Activated CD8-positive, alpha-beta memory T cell treated with anti-CD3 and anti-CD28 coated beads for 48 hours (primary cell): ENCODE measurements around the gene DMAP1.

ENCODE experiments used
- DNase-seq, 3 experiments: peaks; one replicate each; pipeline ENCODE4 v3.0.0-alpha.2; 2020; ENCODE audit warnings: low read depth in 2 of 3, low spot score in 2 of 3

Gene DMAP1

DNA sequence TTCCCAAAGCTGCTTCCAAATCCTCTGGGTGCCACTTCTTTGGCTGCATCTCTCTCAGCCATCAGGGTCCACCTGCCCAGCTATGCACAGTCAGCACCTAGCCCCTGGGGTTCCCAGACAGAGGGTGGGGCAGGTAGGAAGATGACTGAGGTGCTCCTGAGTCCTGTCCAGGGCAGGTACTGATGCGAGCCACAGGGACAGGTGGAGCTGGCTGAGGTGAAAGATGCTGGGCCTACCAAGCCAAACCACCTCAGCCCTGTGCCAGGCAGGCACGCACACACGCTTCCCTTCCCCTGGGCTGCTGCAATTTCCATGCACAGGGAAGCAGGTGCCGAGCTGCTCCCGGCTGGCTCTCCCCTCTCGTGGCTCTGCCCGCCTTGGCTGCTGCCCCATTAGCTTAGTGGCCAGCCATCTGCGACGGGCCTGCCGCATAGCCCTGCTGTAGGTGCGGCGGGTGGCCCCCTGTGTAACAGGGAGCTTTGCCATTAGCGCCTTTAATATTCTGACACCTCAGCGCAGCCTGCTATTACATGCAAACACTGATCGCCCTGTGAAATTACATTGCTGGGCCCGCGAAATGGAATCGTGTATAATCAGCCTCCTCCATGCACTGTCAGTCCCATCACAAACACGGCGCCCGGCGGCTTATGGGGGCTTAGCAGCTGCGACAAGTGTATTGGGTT, 38.9 kb downstream of the DMAP1 start:
- no peak for DNase-seq

- no peak for DNase-seq
These were observed 41.2 kb downstream of the DMAP1 start for GRCh38 chr1:44254392-44254910.

DNA sequence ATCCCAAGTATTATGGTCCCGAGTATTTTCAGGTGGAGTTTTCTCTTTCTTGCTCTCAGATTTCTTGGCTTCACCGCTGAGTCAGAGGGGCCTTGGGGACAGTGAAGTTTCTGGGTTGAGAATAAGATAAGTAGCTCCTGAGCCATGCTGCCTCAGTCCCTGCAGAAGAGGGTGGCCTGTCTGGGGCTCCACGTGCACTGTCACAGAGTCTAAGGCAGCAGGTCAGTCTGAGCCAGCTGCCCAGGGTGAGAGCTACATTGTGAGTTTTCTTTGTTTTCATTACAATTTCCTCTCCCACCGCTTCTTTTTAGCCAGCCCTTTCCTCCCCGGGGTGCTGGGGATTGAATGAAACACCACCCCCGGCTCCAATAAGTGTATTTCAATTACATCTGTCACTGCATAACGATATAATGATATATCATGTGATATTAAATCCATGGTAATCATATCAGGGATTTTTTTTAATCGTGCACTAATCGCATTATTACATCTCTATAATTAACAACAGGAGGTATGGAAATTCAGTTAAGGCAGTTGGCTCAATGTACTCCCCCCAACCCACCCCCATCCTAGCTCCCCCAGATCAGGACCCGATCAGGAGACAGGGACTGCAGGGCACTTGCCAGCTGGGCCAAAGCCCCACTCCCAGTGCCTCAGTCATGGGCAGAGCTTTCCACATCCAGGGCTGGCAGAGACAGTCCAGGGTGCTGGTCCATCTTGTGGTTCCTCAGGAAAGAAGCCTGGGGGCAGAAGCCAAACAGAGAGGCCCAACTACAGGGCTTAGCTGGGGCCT, 43.7 kb downstream of the DMAP1 start:
- no peak for DNase-seq

GRCh38 chr1:44259090-44259489, 45.8 kb downstream of the DMAP1 start:
- DNase-seq, result no peak

DNA sequence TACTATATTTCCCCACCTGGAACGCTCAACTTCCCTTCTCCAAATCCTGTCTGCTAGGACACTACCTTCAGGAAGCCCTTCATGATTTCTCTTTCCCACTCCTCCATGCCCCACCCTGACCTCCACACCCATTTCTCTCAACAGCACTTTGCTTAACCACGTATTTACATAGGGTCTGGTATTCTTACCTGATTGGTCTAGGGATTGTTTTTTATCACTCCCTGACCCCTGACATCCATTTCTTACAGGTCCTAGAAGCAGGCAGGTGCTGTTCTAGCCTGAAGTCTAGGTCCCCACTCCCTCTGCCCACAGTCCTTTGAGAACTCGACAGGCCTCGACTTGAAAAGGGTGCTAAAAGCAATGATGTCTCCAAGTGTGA, 47.5 kb downstream of the DMAP1 start:
- no peak for DNase-seq

DNA sequence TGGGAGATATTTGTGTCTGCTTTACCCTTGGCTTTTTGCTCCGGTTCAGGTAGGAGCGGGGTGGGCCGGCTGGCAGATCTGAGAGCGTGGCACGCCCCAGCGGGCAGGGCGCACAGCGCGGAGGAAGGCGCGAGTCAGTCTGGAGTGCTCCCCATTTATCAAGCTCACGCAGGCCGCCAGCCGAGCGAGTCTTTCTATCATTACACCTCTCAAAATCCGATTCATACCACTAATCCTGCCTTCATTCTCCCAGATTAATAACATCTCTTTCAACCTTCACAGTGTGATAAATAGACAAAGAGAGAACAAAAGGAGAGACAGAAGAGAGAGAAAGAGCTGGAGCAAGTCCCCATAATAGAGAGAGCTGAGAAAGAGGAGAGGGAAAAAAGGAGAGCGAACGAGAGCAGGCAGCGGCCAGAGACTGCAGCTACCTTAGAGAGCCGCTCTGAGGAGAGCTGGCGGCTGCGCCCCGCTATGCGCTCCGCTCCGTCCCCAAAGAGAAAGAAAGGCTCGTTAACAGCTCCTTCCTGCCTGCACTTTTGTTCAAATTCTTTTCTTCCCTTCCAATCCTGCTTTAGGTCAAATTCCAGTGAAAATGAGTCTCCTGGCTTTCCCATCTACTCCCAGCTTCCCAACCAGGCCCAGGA, 48.0 kb downstream of the DMAP1 start:
- DNase-seq, result no peak

DNA sequence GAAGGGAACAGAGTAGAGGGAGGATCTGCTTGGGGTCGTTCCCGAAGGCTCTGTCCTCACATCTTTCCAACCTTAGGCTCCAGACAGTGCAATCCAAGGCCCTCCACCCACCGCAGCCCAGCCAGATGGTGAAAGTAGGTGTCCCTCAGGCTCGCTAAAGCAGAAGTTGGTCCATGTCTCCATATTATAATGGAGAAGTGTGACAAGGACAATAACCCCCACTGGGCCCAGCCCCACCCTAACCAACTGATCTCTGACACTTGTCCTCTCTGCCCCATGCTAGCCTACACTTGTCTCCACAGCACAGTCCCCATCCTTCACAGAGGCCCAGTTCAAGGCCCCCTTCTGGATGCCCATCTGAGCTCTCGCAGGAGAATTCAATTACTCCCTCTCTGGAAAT, 48.7 kb downstream of the DMAP1 start:
- DNase-seq, result no peak

DNA sequence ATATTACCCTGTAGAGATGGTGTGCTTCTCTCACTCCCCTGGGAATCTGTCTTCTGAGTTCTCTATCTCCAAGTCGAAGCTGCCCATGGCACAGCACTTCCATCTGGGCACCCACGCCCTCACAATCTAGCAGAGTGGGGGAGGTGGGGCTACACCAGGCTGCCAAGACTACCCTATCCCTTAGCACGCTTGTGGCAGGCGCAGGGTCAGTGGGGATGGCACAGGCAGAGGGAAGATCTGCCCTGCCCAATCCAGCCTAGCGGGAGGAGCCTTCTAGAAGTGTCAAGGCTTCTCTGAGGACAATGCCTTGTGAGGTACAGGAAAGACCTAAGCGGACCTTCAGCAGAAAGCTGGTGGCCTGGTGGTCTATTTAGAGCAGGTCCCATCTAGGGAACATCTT, 49.1 kb downstream of the DMAP1 start:
- no peak for DNase-seq

DNA sequence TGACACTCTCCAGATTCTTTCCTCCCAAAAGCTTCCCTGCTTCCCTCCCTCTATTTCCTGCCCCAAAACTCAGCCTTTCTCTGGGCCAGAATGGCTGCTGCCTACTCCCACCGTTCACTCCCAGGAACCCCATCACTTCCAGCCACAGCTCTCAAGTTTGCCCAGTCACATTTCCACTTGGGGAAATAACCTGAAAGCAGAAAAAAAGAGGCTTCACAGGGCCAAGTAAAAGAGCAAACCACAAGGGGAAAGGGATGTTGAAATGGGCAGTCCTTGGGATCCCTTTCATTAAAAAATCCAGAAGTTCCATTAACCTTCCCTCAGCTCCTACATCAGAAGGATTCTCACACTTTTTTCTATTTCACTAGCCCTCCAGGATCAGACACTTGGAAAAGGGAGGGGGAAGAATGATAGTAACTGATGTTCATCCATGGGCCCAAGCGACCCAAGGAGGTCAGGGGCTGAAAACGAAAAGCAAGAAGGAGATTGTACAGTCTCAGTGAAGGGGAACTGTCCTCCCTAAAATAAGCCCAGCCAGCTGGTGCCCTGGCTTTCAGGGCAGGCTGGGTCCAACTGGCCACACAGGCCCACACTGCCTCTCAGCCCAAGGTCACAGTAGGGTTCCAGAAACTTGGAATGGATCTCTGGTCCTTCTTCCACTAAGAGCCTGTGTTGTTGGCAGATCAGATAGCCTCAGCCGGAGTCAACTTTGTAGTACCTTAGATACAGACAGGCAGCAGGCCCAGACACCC, 49.7 kb downstream of the DMAP1 start:
- DNase-seq, result no peak

DNA sequence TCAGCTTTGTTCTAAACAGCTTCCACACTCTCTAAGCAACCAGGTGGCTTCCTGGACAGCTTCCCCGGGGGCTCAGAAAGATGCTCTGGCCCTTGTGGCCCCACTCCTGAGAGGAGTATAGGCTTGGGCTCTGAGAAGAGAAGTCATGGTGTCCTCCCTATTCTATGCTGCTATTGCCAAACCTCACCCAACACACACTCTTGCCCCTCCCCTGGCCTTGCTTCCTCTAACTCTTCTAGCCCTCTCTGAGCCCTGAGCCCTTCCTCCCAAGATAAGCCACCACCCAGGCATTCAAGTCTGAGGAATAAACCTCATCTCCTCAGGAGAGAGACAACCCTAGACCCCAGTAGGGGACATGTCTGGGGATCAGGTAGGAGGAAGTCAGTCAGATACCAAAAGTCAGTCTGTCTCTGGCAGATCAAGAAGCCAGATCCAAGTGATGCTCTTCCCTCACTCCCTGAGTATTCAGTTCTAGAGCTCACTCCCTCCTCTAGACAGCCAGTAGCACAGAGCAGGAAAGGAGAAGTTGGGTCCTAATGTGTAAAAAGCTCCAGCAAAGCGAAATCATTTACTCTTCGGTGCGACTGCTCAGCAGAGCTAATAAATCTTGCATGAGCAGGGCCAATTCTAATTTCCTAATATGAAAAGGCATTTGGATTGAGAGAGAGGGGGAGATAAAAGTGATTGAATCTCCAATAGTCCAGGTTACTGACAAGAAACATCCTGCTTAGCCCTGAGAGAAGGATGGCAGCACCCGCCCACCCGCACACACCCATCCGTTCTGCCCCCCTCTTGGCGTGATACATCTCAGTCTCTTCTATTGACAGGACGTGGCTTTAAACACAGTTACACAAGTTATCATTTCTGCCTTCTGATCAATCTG, 50.5 kb downstream of the DMAP1 start:
- no peak for DNase-seq

DNA sequence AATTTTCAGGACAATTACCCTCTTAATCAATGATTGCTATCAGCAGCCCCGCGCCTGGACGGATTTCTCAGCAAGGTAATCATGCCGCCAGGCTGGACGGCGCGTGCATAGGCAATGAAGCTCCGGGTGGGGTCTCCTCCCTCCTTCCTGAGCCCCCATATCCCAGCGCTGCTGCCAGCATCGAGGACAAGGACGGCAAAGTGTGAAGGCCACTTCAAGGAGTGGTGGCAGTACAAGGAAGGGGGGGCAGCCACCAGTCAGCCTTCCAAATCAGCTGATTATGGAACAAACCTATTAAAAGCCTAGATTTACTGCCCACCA, 51.1 kb downstream of the DMAP1 start:
- DNase-seq, result no peak

DNA sequence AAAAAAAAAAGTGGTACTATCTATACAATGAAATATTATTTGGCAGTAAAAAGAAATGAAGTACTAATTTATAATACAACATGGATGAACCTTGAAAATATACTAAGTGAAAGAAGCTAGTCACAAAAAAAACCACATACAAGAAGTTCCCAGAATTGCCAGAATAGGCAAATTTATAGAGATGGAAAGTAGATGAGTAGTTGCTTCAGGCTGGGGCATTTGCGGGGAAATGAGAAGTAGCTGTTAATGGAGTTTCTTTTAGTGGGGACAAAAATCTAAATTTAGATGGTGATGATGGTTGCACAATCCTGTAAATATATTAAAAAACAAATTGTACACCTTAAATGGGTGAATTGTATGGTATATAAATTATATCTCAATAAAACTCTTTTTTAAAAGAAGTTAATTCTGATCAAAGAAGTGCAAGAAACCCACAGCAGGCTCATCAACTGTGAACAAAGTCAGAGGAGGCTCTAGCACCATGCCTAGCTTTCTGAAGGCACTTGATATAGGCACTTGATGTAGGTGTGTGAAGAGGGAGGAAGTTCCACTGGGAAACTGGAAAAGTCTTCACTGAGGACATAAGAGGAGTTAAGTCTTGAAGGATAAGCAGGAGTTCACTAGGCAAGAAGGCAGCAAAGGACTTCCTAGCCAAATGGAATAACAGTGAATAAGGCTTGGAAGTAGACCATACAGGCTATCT, 52.5 kb downstream of the DMAP1 start:
- DNase-seq, result no peak

DNA sequence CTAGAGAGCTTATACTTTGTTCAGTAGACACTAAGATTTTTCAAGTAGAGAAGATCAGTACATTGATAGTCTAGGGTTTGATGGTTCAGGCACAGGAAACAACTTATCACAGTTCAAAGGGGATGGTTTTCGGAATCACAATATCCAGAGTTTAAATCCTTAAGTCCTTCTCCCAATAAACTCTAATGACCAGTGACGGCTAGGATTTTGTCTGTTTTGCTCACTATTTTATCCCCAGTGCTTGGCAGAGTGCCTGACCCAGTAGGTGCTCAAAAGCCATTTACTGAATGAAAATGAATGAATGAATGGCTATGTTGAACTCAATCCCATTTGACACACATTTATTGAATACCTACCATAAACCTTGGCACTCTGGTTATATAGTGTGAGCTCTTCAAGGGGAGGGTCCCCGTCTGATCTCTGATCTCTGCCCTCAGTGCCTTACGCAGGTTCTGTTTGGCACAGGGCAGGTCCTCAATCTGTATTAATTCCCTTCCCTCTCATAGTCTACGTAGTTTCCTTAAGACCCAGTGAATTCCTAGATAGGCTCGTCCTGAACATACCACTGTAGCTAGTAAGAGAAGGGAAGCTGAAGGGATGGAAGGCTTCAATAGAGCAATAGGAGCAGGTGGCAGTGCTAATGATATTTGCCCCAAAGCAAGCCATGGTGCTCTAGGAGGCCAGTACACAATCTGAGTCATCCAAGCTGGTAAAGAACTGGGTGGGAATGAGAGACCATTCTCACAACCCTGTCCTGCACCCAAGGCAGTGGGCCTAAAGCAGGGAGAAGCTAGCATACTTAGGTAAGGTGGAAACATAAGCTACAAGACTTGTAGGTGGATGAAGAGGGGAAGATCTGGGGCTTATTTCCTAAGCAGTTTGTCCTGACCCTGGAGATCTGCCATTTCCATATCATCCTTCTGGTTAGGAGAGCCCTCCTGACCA, 53.4 kb downstream of the DMAP1 start:
- no peak for DNase-seq

GRCh38 chr1:44267438-44267837, 54.2 kb downstream of the DMAP1 start:
- no peak for DNase-seq

DNA sequence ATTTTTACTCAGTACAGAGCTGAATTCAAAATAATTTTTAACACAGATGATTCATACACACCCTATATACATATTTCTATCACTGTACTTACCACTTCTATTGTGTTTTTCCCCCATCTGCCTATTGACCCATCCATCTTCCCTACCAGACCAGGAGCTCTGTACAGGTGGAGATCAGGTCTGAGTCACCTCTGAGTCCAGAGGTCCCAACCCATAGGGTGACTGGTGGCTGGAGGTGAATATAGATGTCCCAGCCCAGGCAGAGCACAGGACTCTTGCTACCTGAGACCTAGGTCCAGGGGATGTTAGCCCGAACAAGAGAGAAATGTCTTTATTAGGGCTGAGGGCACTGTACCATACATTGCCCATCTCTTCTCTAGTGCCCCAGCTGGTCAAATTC, 54.8 kb downstream of the DMAP1 start:
- no peak for DNase-seq
